Activated T-helper 9 cell treated with anti-CD3 and anti-CD28 coated beads, Interleukin-2, amount 50 U/mL, for 16 hours (primary cell): Measurements from ENCODE around the gene E2F7.
A peak's percentile ranks its signal among the peaks of the same experiment; 100 is the strongest.
"Not testable (repeated sequence)": the region's sequence is repeated elsewhere in the genome, so short reads cannot be mapped to it uniquely, and the experiment has no call there.

Experiments used
- DNase-seq: peaks from one replicate; pipeline ENCODE4 v3.0.0-alpha.2; 2020; ENCODE audit warnings: low read depth

Gene E2F7

GRCh38 chr12:77065361-77066204, at the start of gene E2F7:
E2F7 (minus strand) TSS chr12:77065569; CDS start chr12:77064635, 934 bp downstream.
- peak; percentile 71 for DNase-seq

- no peak for DNase-seq
These were observed 48.6 kb upstream of the E2F7 start for GRCh38 chr12:77113971-77114370.

GRCh38 chr12:77108707-77109106, 43.3 kb upstream of the E2F7 start:
- DNase-seq = no peak

- DNase-seq = no peak
These were observed 41.8 kb upstream of the E2F7 start for GRCh38 chr12:77107121-77107520.

- DNase-seq = no peak
These were observed 39.4 kb upstream of the E2F7 start for GRCh38 chr12:77104792-77105191.

GRCh38 chr12:77104286-77104685, 38.9 kb upstream of the E2F7 start:
- no peak for DNase-seq

- no peak for DNase-seq
These were observed 37.3 kb upstream of the E2F7 start for GRCh38 chr12:77102691-77103090.

GRCh38 chr12:77102123-77102522, 36.8 kb upstream of the E2F7 start:
- no peak for DNase-seq

- DNase-seq = no peak
These were observed 34.4 kb upstream of the E2F7 start for GRCh38 chr12:77099799-77100198.

- DNase-seq = no peak
These were observed 32.5 kb upstream of the E2F7 start for GRCh38 chr12:77097846-77098245.

GRCh38 chr12:77092227-77092626, 26.9 kb upstream of the E2F7 start:
- DNase-seq = not testable (repeated sequence)

- DNase-seq = no peak
These were observed 24.4 kb upstream of the E2F7 start for GRCh38 chr12:77089686-77090220.

GRCh38 chr12:77087427-77087826, 22.1 kb upstream of the E2F7 start:
- no peak for DNase-seq

- no peak for DNase-seq
These were observed 16.7 kb upstream of the E2F7 start for GRCh38 chr12:77082021-77082420.

GRCh38 chr12:77079631-77080030, 14.3 kb upstream of the E2F7 start:
- no peak for DNase-seq

GRCh38 chr12:77078231-77078630, 12.9 kb upstream of the E2F7 start:
- no peak for DNase-seq

- no peak for DNase-seq
These were observed 11.5 kb upstream of the E2F7 start for GRCh38 chr12:77076886-77077285.

- not testable (repeated sequence) for DNase-seq
These were observed 8.5 kb upstream of the E2F7 start for GRCh38 chr12:77073894-77074293.

GRCh38 chr12:77072833-77073495, 7.6 kb upstream of the E2F7 start:
- DNase-seq = no peak

GRCh38 chr12:77070800-77071449, 5.6 kb upstream of the E2F7 start:
- no peak for DNase-seq

- no peak for DNase-seq
These were observed 5.0 kb upstream of the E2F7 start for GRCh38 chr12:77070382-77070781.

GRCh38 chr12:77064896-77065360, 441 bp downstream of the E2F7 start:
- DNase-seq = no peak
